HEK293 (cell line): ENCODE measurements around the gene SMNDC1.

Source experiments
- CTCF ChIA-PET: fragments of 350-600 bp; formaldehyde crosslinking; extraction: SDS; loops from one replicate; lab custom pipeline; 2021; ENCODE audit warnings: antibody characterized with exemption; lab: Yijun Ruan, JAX
- POLR2A ChIA-PET: fragments of 300-600 bp; formaldehyde crosslinking; extraction: SDS; loops from one replicate; lab custom pipeline; 2020; ENCODE audit warnings: antibody characterized with exemption, inconsistent platforms; lab: Yijun Ruan, JAX
- H3K27ac ChIP-seq: fragments of 200-500 bp; sonication (Bioruptor generic); 2 replicates; pipeline ENCODE4 v1.5.1; 2014; ENCODE audit warnings: low read depth, low read length, control low read depth, inconsistent platforms; ENCODE audit errors: extremely low read depth
- H3K36me3 ChIP-seq, 2 experiments: fragments of 200-500 bp in 1 of 2; sonication (Bioruptor generic) in 1 of 2; 1 replicate in 1 of 2; 2 replicates in 1 of 2; pipeline ENCODE4 v1.5.1; 2014 to 2017; ENCODE audit warnings: inconsistent platforms in 2 of 2, low read length in 2 of 2; ENCODE audit not compliant: control insufficient read depth in 2 of 2, insufficient read depth in 1 of 2
- H3K4me1 ChIP-seq: fragments of 200-500 bp; sonication (Bioruptor generic); 2 replicates; pipeline ENCODE4 v1.5.1; 2014; ENCODE audit warnings: mild to moderate bottlenecking, low read length, inconsistent platforms; ENCODE audit not compliant: control insufficient read depth, insufficient read depth
- H3K4me3 ChIP-seq: 2 replicates; pipeline ENCODE4 v1.5.1; 2011; ENCODE audit warnings: low read depth, mild to moderate bottlenecking, control low read depth, low read length, moderate library complexity
- H3K9me3 ChIP-seq: fragments of 200-500 bp; sonication (Bioruptor generic); 2 replicates; pipeline ENCODE4 v1.5.1; 2014; ENCODE audit warnings: low read depth, low read length, inconsistent platforms; ENCODE audit not compliant: control insufficient read depth, insufficient read depth
- GLIS2 ChIP-seq: fragments of 450-650 bp; formaldehyde crosslinking; IDR thresholded peaks from 2 replicates; pipeline ENCODE4 v1.5.1; 2016; ENCODE audit warnings: missing biosample characterization, missing genetic modification characterization
- MZF1 ChIP-seq: fragments of 450-650 bp; formaldehyde crosslinking; IDR thresholded peaks from 2 replicates; pipeline ENCODE4 v1.5.1; 2017; ENCODE audit warnings: missing biosample characterization, missing genetic modification characterization, borderline replicate concordance
- PRDM1 ChIP-seq: fragments of 450-650 bp; formaldehyde crosslinking; IDR thresholded peaks from 2 replicates; pipeline ENCODE4; 2016; ENCODE audit warnings: missing biosample characterization, missing genetic modification characterization
- REST ChIP-seq: fragments of 450-650 bp; formaldehyde crosslinking; IDR thresholded peaks from 2 replicates; pipeline ENCODE4 v1.5.1; 2016; ENCODE audit warnings: missing biosample characterization, missing genetic modification characterization
- ZBTB17 ChIP-seq: fragments of 450-650 bp; formaldehyde crosslinking; IDR thresholded peaks from 2 replicates; pipeline ENCODE4 v1.5.1; 2016; ENCODE audit warnings: missing biosample characterization, missing genetic modification characterization
- ZNF138 ChIP-seq: fragments of 450-650 bp; formaldehyde crosslinking; IDR thresholded peaks from 2 replicates; pipeline ENCODE4 v1.5.1; 2016; ENCODE audit warnings: missing biosample characterization, missing genetic modification characterization, borderline replicate concordance
- ZNF362 ChIP-seq: fragments of 450-650 bp; formaldehyde crosslinking; IDR thresholded peaks from 2 replicates; pipeline ENCODE4 v1.5.1; 2016; ENCODE audit warnings: missing biosample characterization, missing genetic modification characterization
- ZNF366 ChIP-seq: fragments of 450-650 bp; formaldehyde crosslinking; conservative IDR thresholded peaks from 2 replicates; pipeline ENCODE4 v1.5.1; 2016; ENCODE audit warnings: missing biosample characterization, missing genetic modification characterization
- ZNF426 ChIP-seq: fragments of 450-650 bp; formaldehyde crosslinking; IDR thresholded peaks from 2 replicates; pipeline ENCODE4 v1.5.1; 2017; ENCODE audit warnings: missing biosample characterization, missing genetic modification characterization, mild to moderate bottlenecking, inconsistent platforms, moderate library complexity
- ZNF596 ChIP-seq: fragments of 450-650 bp; IDR thresholded peaks from 2 replicates; pipeline ENCODE4 v1.5.0; 2018; ENCODE audit warnings: missing biosample characterization, mild to moderate bottlenecking, missing genetic modification characterization, moderate library complexity
- ZNF629 ChIP-seq: fragments of 450-650 bp; formaldehyde crosslinking; IDR thresholded peaks from 2 replicates; pipeline ENCODE4 v1.5.1; 2017; ENCODE audit warnings: missing biosample characterization, missing genetic modification characterization
- ZNF768 ChIP-seq: fragments of 450-650 bp; formaldehyde crosslinking; IDR thresholded peaks from 2 replicates; pipeline ENCODE4 v1.5.1; 2018; ENCODE audit warnings: missing biosample characterization, mild to moderate bottlenecking, missing genetic modification characterization
- TF ChIP-seq, protein P1 (sequence below): fragments of 450-650 bp; IDR thresholded peaks from 2 replicates; pipeline ENCODE4 v1.5.1; 2018; ENCODE audit warnings: missing biosample characterization, mild to moderate bottlenecking, missing genetic modification characterization
- TF ChIP-seq, protein P2 (sequence below): fragments of 450-650 bp; IDR thresholded peaks from 2 replicates; pipeline ENCODE4 v1.5.1; 2018; ENCODE audit warnings: missing biosample characterization, missing genetic modification characterization

Gene SMNDC1

DNA sequence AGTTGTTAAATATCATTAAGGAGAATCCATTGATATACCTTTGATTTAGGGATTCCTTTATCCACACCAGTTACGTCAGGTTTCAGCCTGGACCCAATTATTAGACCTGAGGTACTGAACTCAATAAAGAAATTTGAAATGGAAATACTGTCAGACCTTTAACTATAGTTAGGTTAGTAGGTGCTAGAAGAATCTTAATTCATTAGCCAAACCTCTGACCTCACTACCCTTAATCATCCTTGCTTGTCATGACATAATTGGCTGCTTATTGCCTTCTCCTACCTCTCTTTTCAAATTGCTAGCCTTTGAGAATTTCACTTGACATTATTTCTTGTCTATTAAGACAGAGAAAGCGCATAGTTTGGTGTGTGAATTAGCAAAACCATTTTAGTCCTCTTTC lies 27.1 kb downstream of the SMNDC1 start:
- ChIA-PET CTCF (interaction anchor here (0.9 kb wide), 1 partner anchor 53 kb away, joined by 3 read pairs; no protein-coding TSS in a partner anchor), POLR2A (no interaction called here)
- Histone ChIP-seq H3K4me1 (peaks cover 20% of the 10 kb centered on the region), H3K36me3 (peaks cover 8 to 12% of the 10 kb centered on the region in 2 experiments), H3K27ac (no peak overlapping the region), H3K9me3 (no peaks in the 10 kb centered on the region), H3K4me3 (no peak overlapping the region)
- TF ChIP-seq MZF1 (no peak), ZNF629 (tag by site-specific recombination) (peak; percentile 44; the same call in 1 of the 2 replicates), ZNF366 (tag by site-specific recombination) (0 out of 2 replicates have a peak, but pooled peaks have one; percentile 18)

GRCh38 chr10:110276603-110277002 lies 28.1 kb downstream of the SMNDC1 start:
- Histone ChIP-seq H3K9me3 (no peaks in the 10 kb centered on the region), H3K4me3 (no peak overlapping the region), H3K36me3 (peaks cover 8 to 12% of the 10 kb centered on the region in 2 experiments), H3K4me1 (peaks cover 20% of the 10 kb centered on the region), H3K27ac (no peak overlapping the region)
- CTCF ChIA-PET: no interaction called here
- POLR2A ChIA-PET: no interaction called here
- peak; percentile 90 for TF ChIP-seq PRDM1 (tag by site-specific recombination)
- no peak for TF ChIP-seq ZNF138 (tag by site-specific recombination)
- TF ChIP-seq, all 188 proteins: peak for 1

- Histone ChIP-seq H3K36me3 (peaks cover under 1 to 4% of the 10 kb centered on the region in 2 experiments; a peak in 2 of 3 replicates), H3K4me3 (no peak overlapping the region), H3K27ac (no peak overlapping the region), H3K9me3 (no peaks in the 10 kb centered on the region), H3K4me1 (peaks cover 31% of the 10 kb centered on the region)
- CTCF ChIA-PET: interaction anchor here (0.6 to 2.4 kb wide), 6 partner anchors 46 to 391 kb away, joined by 3 to 13 read pairs (median 5); partner anchors contain the start of gene SMC3
- no peak for TF ChIP-seq GLIS2 (tag by site-specific recombination)
- TF ChIP-seq ZBTB17 (tag by site-specific recombination): peak; percentile 92
- TF ChIP-seq ZNF768 (tag by site-specific recombination): no peak
- no peak for TF ChIP-seq ZNF426 (tag by site-specific recombination)
- TF ChIP-seq, protein P1, sequence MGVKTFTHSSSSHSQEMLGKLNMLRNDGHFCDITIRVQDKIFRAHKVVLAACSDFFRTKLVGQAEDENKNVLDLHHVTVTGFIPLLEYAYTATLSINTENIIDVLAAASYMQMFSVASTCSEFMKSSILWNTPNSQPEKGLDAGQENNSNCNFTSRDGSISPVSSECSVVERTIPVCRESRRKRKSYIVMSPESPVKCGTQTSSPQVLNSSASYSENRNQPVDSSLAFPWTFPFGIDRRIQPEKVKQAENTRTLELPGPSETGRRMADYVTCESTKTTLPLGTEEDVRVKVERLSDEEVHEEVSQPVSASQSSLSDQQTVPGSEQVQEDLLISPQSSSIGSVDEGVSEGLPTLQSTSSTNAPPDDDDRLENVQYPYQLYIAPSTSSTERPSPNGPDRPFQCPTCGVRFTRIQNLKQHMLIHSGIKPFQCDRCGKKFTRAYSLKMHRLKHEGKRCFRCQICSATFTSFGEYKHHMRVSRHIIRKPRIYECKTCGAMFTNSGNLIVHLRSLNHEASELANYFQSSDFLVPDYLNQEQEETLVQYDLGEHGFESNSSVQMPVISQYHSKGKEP (tag by site-specific recombination): no peak
- POLR2A ChIA-PET: interaction anchor here (0.6 to 1.3 kb wide), 3 partner anchors 54 to 67 kb away, joined by 3 to 4 read pairs (median 3); no protein-coding TSS in a partner anchor
Measured at GRCh38 chr10:110275128-110275729, 29.5 kb downstream of the SMNDC1 start.

GRCh38 chr10:110274647-110275046 lies 30.1 kb downstream of the SMNDC1 start:
- Histone ChIP-seq H3K36me3 (no peaks in the 10 kb centered on the region), H3K27ac (no peak overlapping the region), H3K4me1 (peaks cover 37% of the 10 kb centered on the region), H3K4me3 (no peak overlapping the region), H3K9me3 (no peaks in the 10 kb centered on the region)
- no peak for TF ChIP-seq ZNF596 (tag by site-specific recombination)
- peak; percentile 92 for TF ChIP-seq ZNF362 (tag by site-specific recombination)
- TF ChIP-seq, protein P2, sequence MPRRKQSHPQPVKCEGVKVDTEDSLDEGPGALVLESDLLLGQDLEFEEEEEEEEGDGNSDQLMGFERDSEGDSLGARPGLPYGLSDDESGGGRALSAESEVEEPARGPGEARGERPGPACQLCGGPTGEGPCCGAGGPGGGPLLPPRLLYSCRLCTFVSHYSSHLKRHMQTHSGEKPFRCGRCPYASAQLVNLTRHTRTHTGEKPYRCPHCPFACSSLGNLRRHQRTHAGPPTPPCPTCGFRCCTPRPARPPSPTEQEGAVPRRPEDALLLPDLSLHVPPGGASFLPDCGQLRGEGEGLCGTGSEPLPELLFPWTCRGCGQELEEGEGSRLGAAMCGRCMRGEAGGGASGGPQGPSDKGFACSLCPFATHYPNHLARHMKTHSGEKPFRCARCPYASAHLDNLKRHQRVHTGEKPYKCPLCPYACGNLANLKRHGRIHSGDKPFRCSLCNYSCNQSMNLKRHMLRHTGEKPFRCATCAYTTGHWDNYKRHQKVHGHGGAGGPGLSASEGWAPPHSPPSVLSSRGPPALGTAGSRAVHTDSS (tag by site-specific recombination): no peak
- TF ChIP-seq REST (tag by site-specific recombination): no peak
- ChIA-PET POLR2A (interaction anchor here (0.6 to 1.3 kb wide), 3 partner anchors 53 to 66 kb away, joined by 3 to 4 read pairs (median 3); no protein-coding TSS in a partner anchor), CTCF (interaction anchor here (0.6 to 2.4 kb wide), 7 partner anchors 11 to 293 kb away, joined by 3 to 13 read pairs (median 4); partner anchors contain the start of genes ADD3 and SMC3)
